Measurements from ENCODE around the gene BNIP3.

DNA sequence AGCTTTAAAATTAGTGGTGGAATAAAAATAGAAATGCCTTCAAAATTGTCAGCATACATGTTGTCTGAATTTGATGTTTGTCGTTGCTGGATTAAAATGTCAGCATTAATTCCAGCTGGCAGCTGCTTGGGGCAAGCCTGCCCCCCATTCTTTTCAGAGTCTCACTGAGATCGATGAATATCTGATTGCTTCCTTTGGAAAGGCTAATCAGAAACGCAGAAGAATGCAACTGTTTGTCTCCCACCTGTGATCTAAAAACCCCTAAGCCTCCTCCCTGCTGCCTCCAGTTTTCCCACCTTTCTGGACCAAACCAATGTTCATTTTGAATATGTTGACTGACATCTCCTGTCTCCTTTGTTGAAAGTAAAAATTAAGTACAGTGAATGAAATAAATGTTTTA, 27.9 kb upstream of the BNIP3 start:
- TF ChIP-seq, protein P1, sequence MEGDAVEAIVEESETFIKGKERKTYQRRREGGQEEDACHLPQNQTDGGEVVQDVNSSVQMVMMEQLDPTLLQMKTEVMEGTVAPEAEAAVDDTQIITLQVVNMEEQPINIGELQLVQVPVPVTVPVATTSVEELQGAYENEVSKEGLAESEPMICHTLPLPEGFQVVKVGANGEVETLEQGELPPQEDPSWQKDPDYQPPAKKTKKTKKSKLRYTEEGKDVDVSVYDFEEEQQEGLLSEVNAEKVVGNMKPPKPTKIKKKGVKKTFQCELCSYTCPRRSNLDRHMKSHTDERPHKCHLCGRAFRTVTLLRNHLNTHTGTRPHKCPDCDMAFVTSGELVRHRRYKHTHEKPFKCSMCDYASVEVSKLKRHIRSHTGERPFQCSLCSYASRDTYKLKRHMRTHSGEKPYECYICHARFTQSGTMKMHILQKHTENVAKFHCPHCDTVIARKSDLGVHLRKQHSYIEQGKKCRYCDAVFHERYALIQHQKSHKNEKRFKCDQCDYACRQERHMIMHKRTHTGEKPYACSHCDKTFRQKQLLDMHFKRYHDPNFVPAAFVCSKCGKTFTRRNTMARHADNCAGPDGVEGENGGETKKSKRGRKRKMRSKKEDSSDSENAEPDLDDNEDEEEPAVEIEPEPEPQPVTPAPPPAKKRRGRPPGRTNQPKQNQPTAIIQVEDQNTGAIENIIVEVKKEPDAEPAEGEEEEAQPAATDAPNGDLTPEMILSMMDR (IDR thresholded peaks at IDR 0.05): no peak
- TF ChIP-seq ZFX (IDR thresholded peaks at IDR 0.05; ENCODE audit: borderline replicate concordance): no peak
